DOHH2 (cell line): ENCODE measurements around the gene LIPG.
"Not testable (repeated sequence)": the region's sequence is repeated elsewhere in the genome, so short reads cannot be mapped to it uniquely, and the experiment has no call there.

Source experiments
- H3F3A ChIP-seq: fragments of 200-600 bp; sonication (generic), shearing (Covaris generic); 2 replicates; pipeline ENCODE4 v1.6.0; 2016; ENCODE audit warnings: antibody characterized with exemption, mild to moderate bottlenecking; ENCODE audit not compliant: control insufficient read depth, insufficient read depth
- H3K27ac ChIP-seq: fragments of 200-600 bp; sonication (generic); 2 replicates; pipeline ENCODE4 v1.5.1; 2014; ENCODE audit warnings: low read depth, mild to moderate bottlenecking, low read length, moderate library complexity
- H3K27me3 ChIP-seq: fragments of 200-600 bp; sonication (generic); 2 replicates; pipeline ENCODE4 v1.6.1; 2014; ENCODE audit warnings: mild to moderate bottlenecking, low read length, mixed read lengths; ENCODE audit not compliant: control insufficient read depth
- H3K36me3 ChIP-seq: fragments of 200-600 bp; sonication (generic); 2 replicates; pipeline ENCODE4 v1.6.1; 2014; ENCODE audit warnings: mild to moderate bottlenecking, low read length, moderate library complexity, mixed read lengths; ENCODE audit not compliant: control insufficient read depth
- H3K4me1 ChIP-seq: fragments of 200-600 bp; sonication (generic); 2 replicates; pipeline ENCODE4 v1.6.1; 2014; ENCODE audit warnings: mild to moderate bottlenecking, low read length, mixed read lengths; ENCODE audit not compliant: control insufficient read depth
- H3K4me2 ChIP-seq: fragments of 200-600 bp; sonication (generic); 2 replicates; pipeline ENCODE4 v1.6.0; 2014; ENCODE audit warnings: mild to moderate bottlenecking, low read length, moderate library complexity
- H3K4me3 ChIP-seq: fragments of 200-600 bp; sonication (generic); 2 replicates; pipeline ENCODE4 v1.5.1; 2014; ENCODE audit warnings: mild to moderate bottlenecking, low read length, mixed read lengths
- H3K79me2 ChIP-seq: fragments of 200-600 bp; sonication (generic); 2 replicates; pipeline ENCODE4 v1.6.1; 2014; ENCODE audit warnings: mild to moderate bottlenecking, low read length, mixed read lengths; ENCODE audit not compliant: control insufficient read depth
- H3K9me2 ChIP-seq: fragments of 200-600 bp; sonication (generic); replicated peaks from 2 replicates; pipeline ENCODE4 v1.6.1; 2014; ENCODE audit warnings: mild to moderate bottlenecking, low read length, mixed read lengths; ENCODE audit not compliant: control insufficient read depth
- H3K9me3 ChIP-seq: fragments of 200-600 bp; sonication (generic); 2 replicates; pipeline ENCODE4 v1.6.1; 2014; ENCODE audit warnings: antibody characterized with exemption, low read length, mixed read lengths; ENCODE audit not compliant: control insufficient read depth, insufficient read depth
- H4K20me1 ChIP-seq: fragments of 200-600 bp; sonication (generic); 2 replicates; pipeline ENCODE4 v1.6.0; 2014; ENCODE audit warnings: low read depth, mild to moderate bottlenecking, antibody characterized with exemption, low read length, moderate library complexity; ENCODE audit not compliant: control insufficient read depth, insufficient read depth
- CTCF ChIP-seq: fragments of 200-600 bp; sonication (generic); IDR thresholded peaks from one replicate; pipeline ENCODE4 v1.5.1; 2014; ENCODE audit warnings: antibody characterized with exemption, mild to moderate bottlenecking, low read depth, low read length; ENCODE audit not compliant: poor library complexity, severe bottlenecking
- EZH2phosphoT487 ChIP-seq: fragments of 200-600 bp; sonication (generic); IDR thresholded peaks from 2 replicates; pipeline ENCODE4 v1.6.1; 2017; ENCODE audit warnings: borderline replicate concordance, mild to moderate bottlenecking, antibody characterized with exemption, low read length, moderate library complexity, mixed read lengths

LIPG gene

GRCh38 chr18:49580279-49580678 is 18.4 kb downstream of the LIPG start:
- Histone ChIP-seq H3K9me3 (no peaks in the 10 kb centered on the region), H3K4me2 (no peak overlapping the region), H3K79me2 (no peaks in the 10 kb centered on the region), H3K4me3 (no peak overlapping the region), H3K4me1 (no peaks in the 10 kb centered on the region), H3K9me2 (no peaks in the 10 kb centered on the region), H3F3A (no peaks in the 10 kb centered on the region), H3K36me3 (no peaks in the 10 kb centered on the region), H4K20me1 (no peaks in the 10 kb centered on the region), H3K27me3 (no peaks in the 10 kb centered on the region), H3K27ac (no peak overlapping the region)
- TF ChIP-seq CTCF: no peak

DNA sequence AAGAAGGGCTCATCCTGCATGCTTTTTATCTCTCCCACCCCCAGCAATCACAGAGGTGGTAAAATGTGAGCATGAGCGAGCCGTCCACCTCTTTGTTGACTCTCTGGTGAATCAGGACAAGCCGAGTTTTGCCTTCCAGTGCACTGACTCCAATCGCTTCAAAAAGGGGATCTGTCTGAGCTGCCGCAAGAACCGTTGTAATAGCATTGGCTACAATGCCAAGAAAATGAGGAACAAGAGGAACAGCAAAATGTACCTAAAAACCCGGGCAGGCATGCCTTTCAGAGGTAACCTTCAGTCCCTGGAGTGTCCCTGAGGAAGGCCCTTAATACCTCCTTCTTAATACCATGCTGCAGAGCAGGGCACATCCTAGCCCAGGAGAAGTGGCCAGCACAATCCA is 19.5 kb downstream of the LIPG start:
- H3K27ac ChIP-seq: no peak overlapping the region
- H4K20me1 ChIP-seq: no peaks in the 10 kb centered on the region
- H3K79me2 ChIP-seq: no peaks in the 10 kb centered on the region
- H3K9me3 ChIP-seq: no peaks in the 10 kb centered on the region
- TF ChIP-seq CTCF (no peak), EZH2phosphoT487 (no peak)
- H3K36me3 ChIP-seq: no peaks in the 10 kb centered on the region
- no peaks in the 10 kb centered on the region for H3F3A ChIP-seq
- no peaks in the 10 kb centered on the region for H3K4me1 ChIP-seq
- no peaks in the 10 kb centered on the region for H3K9me2 ChIP-seq
- no peak overlapping the region for H3K4me2 ChIP-seq
- no peaks in the 10 kb centered on the region for H3K27me3 ChIP-seq
- H3K4me3 ChIP-seq: no peak overlapping the region

DNA sequence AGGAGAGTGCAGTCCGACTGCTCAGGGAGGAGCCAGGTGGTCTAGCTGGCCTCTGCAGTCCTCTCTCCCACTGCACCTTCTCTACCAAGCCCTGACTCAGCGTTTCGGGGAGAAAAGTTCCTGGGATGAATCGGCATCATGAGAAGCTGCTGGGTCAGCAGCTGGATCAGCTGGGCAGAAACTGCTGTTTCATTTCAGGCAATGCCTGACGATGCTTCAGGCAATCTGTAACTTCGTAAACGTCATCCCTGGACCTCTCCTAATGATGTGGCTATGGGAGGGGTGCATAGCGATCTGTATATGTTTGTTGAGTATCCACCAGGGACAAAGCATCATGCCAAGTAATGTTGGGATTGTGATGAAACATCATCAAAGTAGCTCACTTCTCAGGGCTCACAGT is 20.7 kb downstream of the LIPG start:
- no peak overlapping the region for H3K27ac ChIP-seq
- H3K9me3 ChIP-seq: no peaks in the 10 kb centered on the region
- H3K4me3 ChIP-seq: no peak overlapping the region
- H3K36me3 ChIP-seq: no peaks in the 10 kb centered on the region
- H3K4me2 ChIP-seq: no peak overlapping the region
- no peaks in the 10 kb centered on the region for H3F3A ChIP-seq
- no peaks in the 10 kb centered on the region for H3K9me2 ChIP-seq
- no peaks in the 10 kb centered on the region for H4K20me1 ChIP-seq
- no peaks in the 10 kb centered on the region for H3K79me2 ChIP-seq
- no peaks in the 10 kb centered on the region for H3K4me1 ChIP-seq
- TF ChIP-seq CTCF: no peak
- TF ChIP-seq EZH2phosphoT487: no peak
- no peaks in the 10 kb centered on the region for H3K27me3 ChIP-seq

DNA sequence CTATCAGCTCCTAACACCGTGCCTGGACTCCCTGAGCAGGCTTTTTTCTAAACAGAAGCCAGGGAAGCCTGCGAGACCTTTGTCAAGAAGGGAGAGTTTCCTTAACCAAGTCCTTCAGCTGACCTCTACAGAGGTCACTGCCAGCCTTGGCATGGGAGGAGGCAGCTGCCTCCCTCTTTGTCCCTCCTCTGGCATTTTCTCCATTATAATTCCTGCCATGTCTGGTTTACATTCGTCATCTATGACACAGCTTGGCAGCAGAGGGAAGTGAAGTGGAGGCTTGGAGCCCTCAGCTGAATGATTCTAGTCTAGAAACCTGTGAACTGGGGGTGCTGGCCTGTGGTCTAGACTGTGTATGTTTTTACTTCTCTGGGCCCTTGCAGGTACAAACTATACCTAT is 22.5 kb downstream of the LIPG start:
- no peaks in the 10 kb centered on the region for H3K36me3 ChIP-seq
- no peaks in the 10 kb centered on the region for H3K79me2 ChIP-seq
- no peaks in the 10 kb centered on the region for H3F3A ChIP-seq
- TF ChIP-seq EZH2phosphoT487: no peak
- TF ChIP-seq CTCF: no peak
- no peaks in the 10 kb centered on the region for H3K9me3 ChIP-seq
- H3K9me2 ChIP-seq: no peaks in the 10 kb centered on the region
- no peaks in the 10 kb centered on the region for H4K20me1 ChIP-seq
- H3K4me3 ChIP-seq: no peak overlapping the region
- H3K27ac ChIP-seq: no peak overlapping the region
- H3K27me3 ChIP-seq: no peaks in the 10 kb centered on the region
- H3K4me2 ChIP-seq: no peak overlapping the region
- no peaks in the 10 kb centered on the region for H3K4me1 ChIP-seq

- H3K27me3 ChIP-seq, H3K9me3 ChIP-seq, H3K4me1 ChIP-seq, H3K79me2 ChIP-seq, H3K36me3 ChIP-seq, H3K4me3 ChIP-seq, H4K20me1 ChIP-seq, H3K9me2 ChIP-seq, H3F3A ChIP-seq, H3K4me2 ChIP-seq, H3K27ac ChIP-seq: not testable (repeated sequence)
These were observed 23.1 kb downstream of the LIPG start for GRCh38 chr18:49584951-49585350.
